IMR-90 (cell line): ENCODE data around the gene KRT6B.

Source experiments
- BHLHE40 ChIP-seq: fragments of 150-350 bp; IDR thresholded peaks from 2 replicates; pipeline ENCODE4 v1.6.1; 2016; ENCODE audit warnings: mild to moderate bottlenecking, low read depth, low read length
- CEBPB ChIP-seq: IDR thresholded peaks from 2 replicates; pipeline ENCODE4 v1.6.1; 2012; ENCODE audit warnings: low read depth, low read length, improper control_type of control experiment
- FOS ChIP-seq: fragments of 150-350 bp; IDR thresholded peaks from 2 replicates; pipeline ENCODE4 v1.6.1; 2016; ENCODE audit warnings: low read depth, low read length
- MAZ ChIP-seq: IDR thresholded peaks from 2 replicates; pipeline ENCODE4 v1.6.1; 2012; ENCODE audit warnings: low read depth, mild to moderate bottlenecking, low read length, improper control_type of control experiment, moderate library complexity, borderline replicate concordance
- NFE2L2 ChIP-seq: fragments of 150-350 bp; IDR thresholded peaks from 2 replicates; pipeline ENCODE4 v1.6.1; 2016; ENCODE audit warnings: low read depth, mild to moderate bottlenecking, low read length
- POLR2A ChIP-seq: IDR thresholded peaks from 2 replicates; pipeline ENCODE4 v1.6.1; 2012; ENCODE audit warnings: mild to moderate bottlenecking, low read depth, low read length
- RAD21 ChIP-seq: IDR thresholded peaks from 2 replicates; pipeline ENCODE4 v1.6.1; 2012; ENCODE audit warnings: low read length, improper control_type of control experiment
- RCOR1 ChIP-seq: IDR thresholded peaks from 2 replicates; pipeline ENCODE4 v1.6.1; 2012; ENCODE audit warnings: mild to moderate bottlenecking, low read length, improper control_type of control experiment; ENCODE audit not compliant: insufficient replicate concordance
- RFX5 ChIP-seq: IDR thresholded peaks from 2 replicates; pipeline ENCODE4 v1.8.0; 2012; ENCODE audit warnings: low read depth, mild to moderate bottlenecking, low read length, moderate library complexity
- TF ChIP-seq, protein P1 (sequence below): conservative IDR thresholded peaks from 2 replicates; pipeline ENCODE4 v1.5.1; 2012; ENCODE audit warnings: mild to moderate bottlenecking, low read depth, low read length, improper control_type of control experiment
- TF ChIP-seq, protein P2 (sequence below): fragments of 150-350 bp; IDR thresholded peaks from 2 replicates; pipeline ENCODE4 v1.6.1; 2017; ENCODE audit warnings: mild to moderate bottlenecking, antibody characterized with exemption, low read length, low read depth
- TF ChIP-seq, protein P3 (sequence below): fragments of 150-350 bp; IDR thresholded peaks from 2 replicates; pipeline ENCODE4 v1.6.1; 2016; ENCODE audit warnings: low read depth, mild to moderate bottlenecking, low read length, moderate library complexity, borderline replicate concordance

DNA sequence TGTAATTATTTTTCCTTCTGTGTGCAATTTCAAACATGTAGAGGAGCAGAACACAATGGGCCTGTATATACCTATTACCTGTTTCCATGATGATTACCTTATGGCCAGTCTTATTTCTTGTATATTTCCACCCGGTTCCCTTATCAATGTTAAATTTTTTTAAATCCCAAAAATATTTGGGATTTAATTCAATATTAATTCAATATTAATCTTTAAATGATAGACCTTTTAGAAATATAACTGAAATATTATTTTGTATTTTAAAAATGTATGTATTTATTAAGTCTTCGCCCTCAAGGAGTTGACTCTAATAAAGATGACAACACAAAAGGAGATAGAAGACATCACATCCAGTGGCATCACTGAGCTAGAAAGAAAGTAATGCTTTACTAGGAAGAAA, 22.3 kb upstream of the KRT6B start:
- TF ChIP-seq, protein P1, sequence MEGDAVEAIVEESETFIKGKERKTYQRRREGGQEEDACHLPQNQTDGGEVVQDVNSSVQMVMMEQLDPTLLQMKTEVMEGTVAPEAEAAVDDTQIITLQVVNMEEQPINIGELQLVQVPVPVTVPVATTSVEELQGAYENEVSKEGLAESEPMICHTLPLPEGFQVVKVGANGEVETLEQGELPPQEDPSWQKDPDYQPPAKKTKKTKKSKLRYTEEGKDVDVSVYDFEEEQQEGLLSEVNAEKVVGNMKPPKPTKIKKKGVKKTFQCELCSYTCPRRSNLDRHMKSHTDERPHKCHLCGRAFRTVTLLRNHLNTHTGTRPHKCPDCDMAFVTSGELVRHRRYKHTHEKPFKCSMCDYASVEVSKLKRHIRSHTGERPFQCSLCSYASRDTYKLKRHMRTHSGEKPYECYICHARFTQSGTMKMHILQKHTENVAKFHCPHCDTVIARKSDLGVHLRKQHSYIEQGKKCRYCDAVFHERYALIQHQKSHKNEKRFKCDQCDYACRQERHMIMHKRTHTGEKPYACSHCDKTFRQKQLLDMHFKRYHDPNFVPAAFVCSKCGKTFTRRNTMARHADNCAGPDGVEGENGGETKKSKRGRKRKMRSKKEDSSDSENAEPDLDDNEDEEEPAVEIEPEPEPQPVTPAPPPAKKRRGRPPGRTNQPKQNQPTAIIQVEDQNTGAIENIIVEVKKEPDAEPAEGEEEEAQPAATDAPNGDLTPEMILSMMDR = no peak
- no peak for TF ChIP-seq RFX5
- no peak for TF ChIP-seq POLR2A
- no peak for TF ChIP-seq RAD21
- no peak for TF ChIP-seq MAZ
- no peak for TF ChIP-seq NFE2L2
- TF ChIP-seq FOS = no peak
- TF ChIP-seq BHLHE40 = no peak
- TF ChIP-seq, protein P2, sequence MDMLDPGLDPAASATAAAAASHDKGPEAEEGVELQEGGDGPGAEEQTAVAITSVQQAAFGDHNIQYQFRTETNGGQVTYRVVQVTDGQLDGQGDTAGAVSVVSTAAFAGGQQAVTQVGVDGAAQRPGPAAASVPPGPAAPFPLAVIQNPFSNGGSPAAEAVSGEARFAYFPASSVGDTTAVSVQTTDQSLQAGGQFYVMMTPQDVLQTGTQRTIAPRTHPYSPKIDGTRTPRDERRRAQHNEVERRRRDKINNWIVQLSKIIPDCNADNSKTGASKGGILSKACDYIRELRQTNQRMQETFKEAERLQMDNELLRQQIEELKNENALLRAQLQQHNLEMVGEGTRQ = no peak
- no peak for TF ChIP-seq RCOR1
- TF ChIP-seq, protein P3, sequence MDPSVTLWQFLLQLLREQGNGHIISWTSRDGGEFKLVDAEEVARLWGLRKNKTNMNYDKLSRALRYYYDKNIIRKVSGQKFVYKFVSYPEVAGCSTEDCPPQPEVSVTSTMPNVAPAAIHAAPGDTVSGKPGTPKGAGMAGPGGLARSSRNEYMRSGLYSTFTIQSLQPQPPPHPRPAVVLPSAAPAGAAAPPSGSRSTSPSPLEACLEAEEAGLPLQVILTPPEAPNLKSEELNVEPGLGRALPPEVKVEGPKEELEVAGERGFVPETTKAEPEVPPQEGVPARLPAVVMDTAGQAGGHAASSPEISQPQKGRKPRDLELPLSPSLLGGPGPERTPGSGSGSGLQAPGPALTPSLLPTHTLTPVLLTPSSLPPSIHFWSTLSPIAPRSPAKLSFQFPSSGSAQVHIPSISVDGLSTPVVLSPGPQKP = no peak
- TF ChIP-seq CEBPB = no peak
